ENCODE results near the gene PRRC2B. TPM values are rescaled to one million over a fixed set of nuclear protein-coding genes. Genes with fewer than 3 reads are reported as not detected.

PRRC2B gene
- total and polyA plus RNA-seq, 8 donors, result 159 to 233 (median 187) TPM

DNA sequence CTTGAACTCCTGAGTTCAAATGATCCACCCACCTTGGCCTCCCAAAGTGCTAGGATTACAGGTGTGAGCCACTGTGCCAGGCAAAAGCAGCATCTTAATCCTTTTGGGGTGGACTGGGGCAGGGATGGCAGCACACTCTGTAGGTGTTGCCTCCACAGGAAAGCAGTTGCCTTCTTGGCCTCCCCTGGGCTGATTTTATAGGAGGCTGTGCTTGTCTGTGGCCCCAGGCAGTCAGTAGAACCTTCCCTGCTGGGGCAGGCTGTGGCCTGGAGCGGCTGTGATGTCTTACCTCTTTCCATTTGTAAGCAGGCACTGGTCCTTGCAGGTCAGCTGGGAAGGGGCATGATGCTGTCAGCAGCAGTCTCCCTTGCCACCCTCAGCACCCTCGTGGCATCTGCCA lies 49.8 kb downstream of the PRRC2B start:
- H3K4me1 ChIP-seq, result no peaks in the 10 kb centered on the region
- H3K4me3 ChIP-seq, result no peak overlapping the region
- no peak overlapping the region for H3K27ac ChIP-seq
- peaks cover 0 to 95% of the 10 kb centered on the region in 2 donors for H3K36me3 ChIP-seq
- no peaks in the 10 kb centered on the region for H3K27me3 ChIP-seq
- no peaks in the 10 kb centered on the region for H3K9me3 ChIP-seq
- ATAC-seq (no peak), DNase-seq (no peak)
- TF ChIP-seq, protein P1, sequence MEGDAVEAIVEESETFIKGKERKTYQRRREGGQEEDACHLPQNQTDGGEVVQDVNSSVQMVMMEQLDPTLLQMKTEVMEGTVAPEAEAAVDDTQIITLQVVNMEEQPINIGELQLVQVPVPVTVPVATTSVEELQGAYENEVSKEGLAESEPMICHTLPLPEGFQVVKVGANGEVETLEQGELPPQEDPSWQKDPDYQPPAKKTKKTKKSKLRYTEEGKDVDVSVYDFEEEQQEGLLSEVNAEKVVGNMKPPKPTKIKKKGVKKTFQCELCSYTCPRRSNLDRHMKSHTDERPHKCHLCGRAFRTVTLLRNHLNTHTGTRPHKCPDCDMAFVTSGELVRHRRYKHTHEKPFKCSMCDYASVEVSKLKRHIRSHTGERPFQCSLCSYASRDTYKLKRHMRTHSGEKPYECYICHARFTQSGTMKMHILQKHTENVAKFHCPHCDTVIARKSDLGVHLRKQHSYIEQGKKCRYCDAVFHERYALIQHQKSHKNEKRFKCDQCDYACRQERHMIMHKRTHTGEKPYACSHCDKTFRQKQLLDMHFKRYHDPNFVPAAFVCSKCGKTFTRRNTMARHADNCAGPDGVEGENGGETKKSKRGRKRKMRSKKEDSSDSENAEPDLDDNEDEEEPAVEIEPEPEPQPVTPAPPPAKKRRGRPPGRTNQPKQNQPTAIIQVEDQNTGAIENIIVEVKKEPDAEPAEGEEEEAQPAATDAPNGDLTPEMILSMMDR (IDR thresholded peaks at IDR 0.05), result no peak
- intact Hi-C loops (cut with DNase I), result no loop called here

DNA sequence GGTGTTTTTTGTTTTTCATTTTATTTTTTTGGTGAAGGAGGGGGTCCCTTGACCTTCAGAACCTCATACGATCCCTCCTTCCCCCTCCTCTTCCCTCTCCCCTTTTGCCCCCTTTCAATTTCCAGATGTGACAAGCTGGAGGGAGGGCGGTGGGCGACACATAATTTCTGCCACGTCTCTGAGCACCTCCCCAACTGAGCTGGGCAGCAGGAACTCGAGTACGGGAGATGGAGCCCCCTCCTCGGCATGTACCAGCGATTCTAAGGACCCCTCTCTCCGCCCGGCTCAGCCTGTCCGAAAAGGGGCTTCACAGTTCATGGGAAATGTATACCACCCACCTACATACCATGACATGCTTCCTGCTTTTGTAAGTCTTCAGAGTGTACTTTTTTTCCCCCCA lies 52.4 kb downstream of the PRRC2B start:
- ATAC-seq, result no peak
- H3K4me1 ChIP-seq, result no peaks in the 10 kb centered on the region
- peaks cover 0 to 94% of the 10 kb centered on the region in 2 donors for H3K36me3 ChIP-seq
- no peak for DNase-seq
- H3K9me3 ChIP-seq, result no peaks in the 10 kb centered on the region
- H3K27me3 ChIP-seq, result no peaks in the 10 kb centered on the region
- H3K4me3 ChIP-seq, result no peak overlapping the region
- intact Hi-C loops (cut with DNase I), result no loop called here
- H3K27ac ChIP-seq, result no peak overlapping the region
- TF ChIP-seq, protein P1 (IDR thresholded peaks at IDR 0.05), result no peak

GRCh38 chr9:131447148-131447547 lies 53.3 kb downstream of the PRRC2B start:
- peaks cover 0 to 94% of the 10 kb centered on the region in 2 donors for H3K36me3 ChIP-seq
- no peaks in the 10 kb centered on the region for H3K27me3 ChIP-seq
- no peaks in the 10 kb centered on the region for H3K9me3 ChIP-seq
- no peaks in the 10 kb centered on the region for H3K4me1 ChIP-seq
- ATAC-seq (peak; percentile 79), DNase-seq (no peak)
- TF ChIP-seq, protein P1 (IDR thresholded peaks at IDR 0.05), result no peak
- intact Hi-C loops (cut with DNase I), result no loop called here
- no peak overlapping the region for H3K4me3 ChIP-seq
- H3K27ac ChIP-seq, result no peak overlapping the region

- no peak for ATAC-seq
Measured at GRCh38 chr9:131447600-131447999, 53.7 kb downstream of the PRRC2B start.

DNA sequence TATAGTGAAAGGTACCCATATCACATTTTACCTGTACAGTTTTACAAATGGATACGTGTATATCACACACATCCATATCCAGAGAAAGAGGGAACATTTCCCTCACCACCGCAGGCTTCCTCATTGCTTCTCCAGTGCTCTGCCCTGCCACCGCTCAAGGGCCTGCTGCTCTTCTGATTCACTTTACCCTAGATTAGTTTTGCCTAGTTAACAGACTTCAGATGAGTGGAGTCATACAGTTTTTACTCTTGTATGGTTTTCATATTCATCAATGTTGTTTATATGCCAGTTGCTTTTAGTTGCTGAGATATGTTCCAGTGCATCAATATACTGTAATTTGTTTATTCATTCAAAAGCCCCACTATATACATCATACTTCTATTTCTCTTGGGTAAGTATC lies 54.9 kb downstream of the PRRC2B start:
- intact Hi-C loops (cut with DNase I), result no loop called here
- Histone ChIP-seq H3K4me1 (no peaks in the 10 kb centered on the region), H3K27me3 (no peaks in the 10 kb centered on the region), H3K27ac (no peak overlapping the region), H3K36me3 (peaks cover 0 to 97% of the 10 kb centered on the region in 2 donors), H3K4me3 (no peak overlapping the region), H3K9me3 (no peaks in the 10 kb centered on the region)
- TF ChIP-seq, protein P1 (IDR thresholded peaks at IDR 0.05), result no peak
- no peak for DNase-seq
- no peak for ATAC-seq

More at GRCh38 chr9:131447600-131447999, 53.7 kb downstream of the PRRC2B start:
- intact Hi-C loops (cut with DNase I), result no loop called here
- Histone ChIP-seq H3K27ac (no peak overlapping the region), H3K9me3 (no peaks in the 10 kb centered on the region), H3K27me3 (no peaks in the 10 kb centered on the region), H3K4me1 (no peaks in the 10 kb centered on the region), H3K36me3 (peaks cover 0 to 94% of the 10 kb centered on the region in 2 donors), H3K4me3 (no peak overlapping the region)
- TF ChIP-seq, protein P1 (IDR thresholded peaks at IDR 0.05), result no peak
- no peak for DNase-seq

Data from left lung (tissue), 10 donors.